AG08396 (cell line): ENCODE results near the gene ACBD6.
"Not testable (repeated sequence)": the region's sequence is repeated elsewhere in the genome, so short reads cannot be mapped to it uniquely, and the experiment has no call there.

Source experiments
- DNase-seq: peaks from one replicate; pipeline ENCODE4 v3.0.0; 2012; ENCODE audit warnings: low spot score, mixed read lengths

Gene ACBD6

GRCh38 chr1:180502361-180503279 lies at the start of gene ACBD6:
Gene ACBD6 (minus strand): TSS chr1:180502577. CDS start chr1:180502266, 311 bp downstream.
- peak; percentile 89 for DNase-seq

DNA sequence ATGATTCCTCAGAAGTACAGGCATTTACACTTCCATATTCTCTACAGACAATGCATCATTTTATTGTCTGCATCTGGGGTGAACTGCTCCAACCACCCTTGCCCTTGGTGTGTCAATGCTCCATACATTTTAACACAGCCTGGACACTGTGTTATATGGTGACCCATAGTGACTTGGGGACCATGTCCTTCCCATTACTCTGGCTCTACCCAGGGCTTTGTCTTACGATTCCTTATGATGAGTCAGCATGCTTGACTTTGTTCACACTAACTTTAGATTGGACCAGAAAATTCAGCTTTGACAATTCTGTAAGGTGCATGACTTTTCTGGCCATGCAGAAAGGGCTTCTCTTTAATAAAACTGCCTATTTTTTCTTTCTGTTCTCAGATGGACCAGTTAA lies 49.6 kb upstream of the ACBD6 start:
- DNase-seq: no peak

DNA sequence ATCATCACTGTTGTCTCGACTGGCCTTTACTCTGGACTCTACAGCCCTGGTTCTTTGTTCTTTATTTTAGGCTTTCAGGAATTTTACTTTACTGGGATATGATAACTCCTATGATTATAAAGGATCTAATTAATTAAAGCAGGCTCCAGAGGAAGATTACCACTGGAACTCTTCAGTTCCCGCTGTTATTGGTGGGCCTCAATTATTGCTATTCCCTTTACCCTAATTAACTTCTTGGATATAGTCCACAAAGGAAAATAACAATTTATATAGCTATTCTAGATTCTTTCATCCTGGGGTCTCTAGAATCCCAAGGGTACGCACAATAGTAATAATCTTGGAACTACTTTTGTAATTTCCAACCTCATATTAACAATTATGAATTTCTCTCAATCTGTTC lies 47.9 kb upstream of the ACBD6 start:
- DNase-seq: no peak

DNA sequence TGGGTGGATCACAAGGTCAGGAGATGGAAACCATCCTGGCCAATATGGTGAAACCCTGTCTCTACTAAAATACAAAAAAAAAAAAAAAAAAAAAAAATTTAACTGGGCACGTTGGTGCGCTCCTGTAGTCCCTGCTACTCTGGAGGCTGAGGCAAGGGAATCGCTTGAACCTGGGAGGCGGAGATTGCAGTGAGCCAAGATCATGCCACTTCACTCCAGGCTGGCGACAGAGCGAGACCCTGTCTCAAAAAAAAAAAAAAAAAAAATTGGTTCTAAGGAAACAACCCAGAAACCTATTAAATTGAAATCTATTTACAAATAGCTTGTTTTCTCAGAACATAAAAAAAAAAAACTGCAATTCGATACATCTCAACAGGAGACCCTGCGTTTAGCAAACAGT lies 47.4 kb upstream of the ACBD6 start:
- DNase-seq: not testable (repeated sequence)

DNA sequence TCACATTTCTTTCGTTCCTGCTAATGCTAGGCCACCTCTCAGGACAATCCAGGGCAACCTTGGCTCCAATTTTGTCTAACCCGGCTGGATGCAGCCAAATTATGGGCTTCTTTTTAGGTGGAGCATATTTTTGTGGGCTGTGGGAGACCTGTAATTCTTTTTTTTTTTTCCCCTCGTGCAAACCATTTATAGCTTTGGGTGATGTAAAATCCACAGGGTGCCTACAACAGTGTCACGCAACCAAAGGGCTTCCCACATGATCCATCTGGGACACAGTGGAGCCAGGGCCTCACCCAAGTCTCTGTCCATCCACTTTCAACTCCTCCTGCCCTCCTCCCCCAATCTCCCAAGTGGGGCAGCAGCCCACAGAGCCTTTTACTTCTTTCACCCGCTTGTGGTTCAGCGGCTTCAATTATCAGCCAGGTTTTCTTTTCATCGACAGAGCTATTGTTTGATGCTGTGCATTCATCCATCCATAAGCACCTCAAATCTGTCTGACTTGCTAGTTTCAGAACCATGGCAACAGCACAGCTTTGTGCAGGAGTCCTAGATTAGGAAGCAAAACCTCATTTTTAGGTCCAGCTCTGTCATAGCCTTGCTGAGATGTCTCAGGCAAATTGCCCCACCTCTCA lies 46.4 kb upstream of the ACBD6 start:
- DNase-seq: no peak

DNA sequence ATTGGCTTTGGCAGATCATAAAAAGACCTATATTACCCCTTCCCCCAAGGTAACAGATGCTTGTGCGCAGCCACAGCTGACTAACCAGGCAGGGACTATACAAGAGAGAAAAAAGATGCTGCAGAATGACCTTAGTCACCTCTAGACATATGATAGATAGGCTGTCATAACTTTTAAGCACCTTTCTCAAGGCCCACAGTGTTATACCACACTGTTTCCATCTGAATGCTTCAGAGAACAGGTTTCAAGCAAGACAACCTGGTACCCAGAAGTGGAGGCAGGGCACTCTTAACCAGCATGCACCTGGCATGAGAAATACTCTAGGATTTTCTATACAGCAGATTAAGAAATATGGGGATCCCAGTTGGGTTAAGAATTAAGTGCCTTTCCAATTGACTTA lies 43.6 kb upstream of the ACBD6 start:
- no peak for DNase-seq

DNA sequence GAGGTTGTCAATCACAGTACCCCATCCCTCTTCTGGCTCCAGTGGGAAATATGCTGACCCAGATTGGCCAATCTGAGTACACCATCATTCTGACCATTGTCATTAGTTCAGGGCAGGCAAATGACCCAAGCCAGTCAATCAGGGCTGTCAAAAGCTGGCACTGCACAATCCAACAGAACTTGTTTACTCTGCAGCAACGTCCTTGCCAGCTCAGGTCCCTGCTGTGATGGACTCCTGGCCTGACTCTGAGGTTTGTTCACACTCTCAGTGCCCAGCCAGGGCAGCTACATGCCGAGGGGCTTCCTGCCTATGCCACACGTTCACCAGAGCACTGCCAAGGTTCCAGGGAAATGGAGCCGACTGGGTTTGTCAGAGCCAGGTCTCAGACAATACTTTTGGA lies 41.7 kb upstream of the ACBD6 start:
- no peak for DNase-seq

- peak; percentile 29 for DNase-seq
These were observed 40.4 kb upstream of the ACBD6 start for GRCh38 chr1:180542838-180543145.

- DNase-seq: peak; percentile 12
These were observed 39.9 kb upstream of the ACBD6 start for GRCh38 chr1:180542113-180542837.

- DNase-seq: peak; percentile 38
These were observed 38.6 kb upstream of the ACBD6 start for GRCh38 chr1:180540697-180541594.

- no peak for DNase-seq
These were observed 36.8 kb upstream of the ACBD6 start for GRCh38 chr1:180539136-180539535.

DNA sequence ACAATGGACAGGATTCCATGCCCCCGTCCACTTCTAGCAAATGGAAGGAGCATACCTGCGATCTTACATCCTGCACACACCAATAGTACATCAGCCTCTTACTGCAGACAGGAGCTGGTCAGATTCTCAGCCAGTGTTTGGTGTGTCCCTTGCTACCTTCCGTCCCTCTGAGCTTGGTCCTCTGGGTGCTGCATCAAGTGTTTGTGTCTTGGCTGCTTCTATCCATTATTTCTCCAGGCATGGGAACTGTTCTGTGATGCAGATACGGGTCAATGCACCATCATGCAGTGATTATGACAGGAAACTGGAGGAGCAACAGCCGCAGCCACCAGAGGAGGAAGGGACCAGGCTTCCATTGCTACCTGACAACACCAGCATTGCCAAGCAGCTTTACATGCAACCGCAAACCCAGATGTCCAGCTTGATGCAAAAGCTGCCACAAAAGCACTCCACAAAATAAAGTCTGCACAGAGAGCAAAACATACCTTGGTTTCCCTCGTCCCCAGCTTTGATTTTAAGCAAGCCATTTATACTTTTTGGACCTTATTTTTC lies 34.5 kb upstream of the ACBD6 start:
- DNase-seq: no peak

DNA sequence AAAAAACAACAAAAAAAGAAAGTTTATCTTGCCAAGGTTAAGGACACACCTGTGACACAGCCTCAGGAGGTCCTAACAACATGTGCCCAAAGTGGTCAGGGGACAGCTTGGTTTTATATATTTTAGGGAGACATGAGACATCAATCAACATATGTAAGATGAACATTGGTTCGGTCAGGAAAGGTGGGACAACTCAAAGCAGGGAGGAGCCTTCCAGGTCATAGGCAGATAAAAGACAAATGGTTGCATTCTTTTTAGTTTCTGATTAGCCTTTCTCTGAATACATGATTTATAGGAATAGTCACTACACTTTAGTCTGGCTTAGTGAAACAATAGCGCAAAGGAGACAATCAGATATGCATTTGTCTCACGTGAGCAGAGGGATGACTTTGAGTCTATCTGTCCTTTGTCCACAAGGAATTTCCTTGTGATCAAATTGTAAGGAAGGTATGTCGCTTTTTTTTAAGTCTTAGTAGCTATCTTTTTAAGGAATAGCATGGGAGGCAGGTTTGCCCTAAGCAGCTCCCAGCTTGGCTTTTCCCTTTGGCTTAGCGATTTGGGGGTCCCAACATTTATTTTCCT lies 33.1 kb upstream of the ACBD6 start:
- no peak for DNase-seq

- no peak for DNase-seq
These were observed 31.8 kb upstream of the ACBD6 start for GRCh38 chr1:180534214-180534613.

GRCh38 chr1:180533266-180533987 lies 31.1 kb upstream of the ACBD6 start:
- DNase-seq: peak; percentile 59

DNA sequence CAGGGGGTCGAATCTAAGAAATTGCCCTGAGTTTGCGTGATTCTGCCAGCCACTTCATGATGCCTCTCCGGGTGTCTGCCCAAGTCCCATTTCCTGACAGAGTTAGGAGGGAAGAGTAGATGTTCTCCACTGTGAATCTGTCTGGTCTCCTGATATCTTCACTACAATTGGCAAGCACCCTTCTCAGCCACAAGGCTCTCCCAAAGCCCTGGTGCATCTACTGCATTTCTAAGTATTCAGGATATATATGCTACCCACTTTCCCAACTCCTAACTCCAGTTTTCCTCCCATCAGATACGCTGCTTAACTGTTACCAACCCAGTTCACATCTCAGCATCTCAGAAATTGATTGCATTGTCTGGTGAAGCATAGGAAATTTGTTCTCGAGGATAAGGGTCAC lies 30.5 kb upstream of the ACBD6 start:
- DNase-seq: no peak

DNA sequence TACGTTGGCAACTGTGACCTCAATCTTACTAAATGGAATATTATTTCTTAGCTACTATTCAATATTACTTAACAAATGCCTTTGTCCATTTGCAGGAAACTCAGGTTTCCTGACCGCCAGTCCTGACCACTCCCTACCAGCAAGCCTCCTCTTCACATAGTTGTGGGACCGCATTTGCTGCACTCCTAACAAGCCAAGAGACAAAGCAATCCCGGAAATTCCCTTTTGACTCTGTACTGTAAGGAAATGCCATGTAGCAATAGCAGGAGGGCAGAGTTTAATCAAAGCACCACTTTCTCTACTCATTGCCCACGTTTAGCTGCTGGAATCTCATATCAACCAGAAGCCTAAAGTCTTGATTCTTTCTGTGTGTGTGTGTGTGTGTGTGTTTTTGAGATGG lies 28.1 kb upstream of the ACBD6 start:
- peak; percentile 14 for DNase-seq

GRCh38 chr1:180528868-180529470 lies 26.6 kb upstream of the ACBD6 start:
- no peak for DNase-seq

- peak; percentile 32 for DNase-seq
These were observed 24.8 kb upstream of the ACBD6 start for GRCh38 chr1:180527101-180527669.

DNA sequence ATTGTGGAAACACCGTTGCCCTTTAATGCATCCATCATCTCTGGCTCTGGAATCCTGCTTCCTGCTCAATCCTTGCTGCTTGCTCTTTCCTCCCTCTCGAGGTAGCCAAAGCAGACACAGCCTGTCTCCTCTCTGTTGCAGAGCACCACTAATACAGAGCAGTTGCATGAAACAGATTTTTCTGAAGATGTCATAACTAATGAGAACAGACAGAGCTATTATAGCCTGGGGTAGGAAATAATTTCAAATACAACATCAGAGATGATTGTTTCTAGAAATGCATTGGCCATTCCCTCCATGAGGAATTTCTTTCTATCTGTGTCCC lies 23.3 kb upstream of the ACBD6 start:
- DNase-seq: no peak
